ENCODE measurements around the gene TMEM184A. TPM values are rescaled to one million over a fixed set of nuclear protein-coding genes. Genes with fewer than 3 reads are reported as not detected.

TMEM184A gene
- total RNA-seq, 3 donors from 2014 or later = 6.6 to 8.2 TPM; not detected in 1

- intact Hi-C loops (cut with DNase I; ENCODE audit: low total_unique reads) = loop anchor here (2.0 kb wide), 1 partner anchor 27 kb away; no protein-coding TSS in a partner anchor
- Histone ChIP-seq H3K27ac (no peak overlapping the region), H3K9me3 (no peaks in the 10 kb centered on the region), H3K36me3 (no peaks in the 10 kb centered on the region), H3K4me1 (no peaks in the 10 kb centered on the region), H3K27me3 (peaks cover 0 to 25% of the 10 kb centered on the region in 2 donors), H3K4me3 (no peak overlapping the region)
- TF ChIP-seq POLR2AphosphoS5 (IDR thresholded peaks at IDR 0.05) (no peak), POLR2A (IDR thresholded peaks at IDR 0.05) (no peak), CTCF (IDR thresholded peaks at IDR 0.05) (no peak)
- no peak for DNase-seq (ENCODE audit: low spot score in 2 of 2)
Observed at GRCh38 chr7:1601956-1602355, 46.0 kb upstream of the TMEM184A start.

- no peak for DNase-seq (ENCODE audit: low spot score in 2 of 2)
- intact Hi-C loops (cut with DNase I; ENCODE audit: low total_unique reads) = loop anchor here (2.0 kb wide), 1 partner anchor 25 kb away; no protein-coding TSS in a partner anchor
- Histone ChIP-seq H3K27me3 (peaks cover 0 to 36% of the 10 kb centered on the region in 2 donors), H3K4me1 (no peaks in the 10 kb centered on the region), H3K27ac (no peak overlapping the region), H3K4me3 (no peak overlapping the region), H3K36me3 (no peaks in the 10 kb centered on the region), H3K9me3 (no peaks in the 10 kb centered on the region)
- TF ChIP-seq POLR2A (IDR thresholded peaks at IDR 0.05) = no peak
- TF ChIP-seq CTCF (IDR thresholded peaks at IDR 0.05) = no peak
- TF ChIP-seq POLR2AphosphoS5 (IDR thresholded peaks at IDR 0.05) = no peak
Observed at GRCh38 chr7:1599640-1600395, 43.8 kb upstream of the TMEM184A start.

- Histone ChIP-seq H3K9me3 (no peaks in the 10 kb centered on the region), H3K4me1 (no peaks in the 10 kb centered on the region), H3K36me3 (no peaks in the 10 kb centered on the region), H3K4me3 (no peak overlapping the region), H3K27me3 (peaks cover 0 to 39% of the 10 kb centered on the region in 2 donors), H3K27ac (no peak overlapping the region)
- intact Hi-C loops (cut with DNase I; ENCODE audit: low total_unique reads) = no loop called here
- DNase-seq (ENCODE audit: low spot score in 2 of 2) = no peak
- TF ChIP-seq POLR2A (IDR thresholded peaks at IDR 0.05) = no peak
- TF ChIP-seq CTCF (IDR thresholded peaks at IDR 0.05) = no peak
- no peak for TF ChIP-seq POLR2AphosphoS5 (IDR thresholded peaks at IDR 0.05)
Observed at GRCh38 chr7:1598961-1599639, 43.1 kb upstream of the TMEM184A start.

GRCh38 chr7:1598286-1598685, 42.3 kb upstream of the TMEM184A start:
- Histone ChIP-seq H3K4me1 (no peaks in the 10 kb centered on the region), H3K27ac (no peak overlapping the region), H3K36me3 (no peaks in the 10 kb centered on the region), H3K27me3 (peaks cover 0 to 41% of the 10 kb centered on the region in 2 donors), H3K9me3 (no peaks in the 10 kb centered on the region), H3K4me3 (no peak overlapping the region)
- intact Hi-C loops (cut with DNase I; ENCODE audit: low total_unique reads) = no loop called here
- no peak for DNase-seq (ENCODE audit: low spot score in 2 of 2)
- TF ChIP-seq POLR2AphosphoS5 (IDR thresholded peaks at IDR 0.05) = no peak
- TF ChIP-seq CTCF (IDR thresholded peaks at IDR 0.05) = no peak
- no peak for TF ChIP-seq POLR2A (IDR thresholded peaks at IDR 0.05)

GRCh38 chr7:1597791-1598190, 41.8 kb upstream of the TMEM184A start:
- Histone ChIP-seq H3K27ac (no peak overlapping the region), H3K9me3 (no peaks in the 10 kb centered on the region), H3K27me3 (peaks cover 0 to 43% of the 10 kb centered on the region in 2 donors), H3K36me3 (no peaks in the 10 kb centered on the region), H3K4me3 (no peak overlapping the region), H3K4me1 (no peaks in the 10 kb centered on the region)
- DNase-seq (ENCODE audit: low spot score in 2 of 2) = no peak
- intact Hi-C loops (cut with DNase I; ENCODE audit: low total_unique reads) = no loop called here
- TF ChIP-seq POLR2A (IDR thresholded peaks at IDR 0.05) = no peak
- no peak for TF ChIP-seq CTCF (IDR thresholded peaks at IDR 0.05)
- no peak for TF ChIP-seq POLR2AphosphoS5 (IDR thresholded peaks at IDR 0.05)

All from breast epithelium (tissue), 4 donors.